Keratinocyte (primary cell): Measurements from ENCODE around the gene DLG2. TPM values are rescaled to one million over a fixed set of nuclear protein-coding genes. Genes with fewer than 3 reads are reported as not detected.

Experiments used
- DNase-seq: peaks from one replicate; pipeline ENCODE4 v3.0.0-alpha.2; 2011; ENCODE audit warnings: low read depth, missing footprints, low spot score
- FAIRE-seq: peaks from 2 replicates; lab custom pipeline; 2011; peaks lifted over from hg19 to GRCh38; lab: Jason Lieb, UNC
- H2AFZ ChIP-seq: 2 replicates; pipeline ENCODE4 v1.6.0; 2012; ENCODE audit warnings: low read length, control low read depth, inconsistent platforms; ENCODE audit not compliant: control insufficient read depth
- H3K27ac ChIP-seq: 2 replicates; pipeline ENCODE4 v1.5.1; 2011; ENCODE audit warnings: low read length; ENCODE audit not compliant: control insufficient read depth, insufficient read depth
- H3K27me3 ChIP-seq: 3 replicates; pipeline ENCODE4 v1.6.0; 2011; ENCODE audit warnings: low read length; ENCODE audit not compliant: control insufficient read depth, insufficient read depth; ENCODE audit errors: extremely low read depth
- H3K36me3 ChIP-seq, 2 experiments: 2 replicates in 1 of 2; 3 replicates in 1 of 2; pipeline ENCODE4 v1.5.1; 2011; ENCODE audit warnings: low read length in 2 of 2, mild to moderate bottlenecking in 1 of 2; ENCODE audit not compliant: control insufficient read depth in 2 of 2, insufficient read depth in 2 of 2; ENCODE audit errors: extremely low read depth in 1 of 2
- H3K4me1 ChIP-seq: 3 replicates; pipeline ENCODE4 v1.5.1; 2011; ENCODE audit warnings: low read length; ENCODE audit not compliant: control insufficient read depth, insufficient read depth; ENCODE audit errors: extremely low read depth
- H3K4me2 ChIP-seq: 3 replicates; pipeline ENCODE4 v1.6.0; 2011; ENCODE audit warnings: low read depth, low read length; ENCODE audit not compliant: control insufficient read depth, insufficient read depth; ENCODE audit errors: extremely low read depth
- H3K4me3 ChIP-seq, 3 experiments: fragments of 200-600 bp in 1 of 3; sonication (generic) in 1 of 3; 2 replicates in 2 of 3; 3 replicates in 1 of 3; pipeline ENCODE4 v1.5.1; 2011 to 2016; ENCODE audit warnings: low read length in 3 of 3, mild to moderate bottlenecking in 3 of 3, control low read depth in 2 of 3, inconsistent platforms in 1 of 3, low read depth in 1 of 3, mixed read lengths in 1 of 3, mixed run types in 1 of 3, moderate library complexity in 1 of 3; ENCODE audit not compliant: control insufficient read depth in 2 of 3, insufficient read depth in 2 of 3; ENCODE audit errors: extremely low read depth in 1 of 3
- H3K79me2 ChIP-seq: 2 replicates; pipeline ENCODE4 v1.6.0; 2012; ENCODE audit warnings: low read length; ENCODE audit not compliant: control insufficient read depth, insufficient read depth
- H3K9ac ChIP-seq: 3 replicates; pipeline ENCODE4 v1.6.0; 2011; ENCODE audit warnings: low read length; ENCODE audit not compliant: control insufficient read depth, insufficient read depth; ENCODE audit errors: extremely low read depth
- H3K9me1 ChIP-seq: 3 replicates; pipeline ENCODE4 v1.6.0; 2011; ENCODE audit warnings: low read length; ENCODE audit not compliant: control insufficient read depth, insufficient read depth; ENCODE audit errors: extremely low read depth
- H3K9me3 ChIP-seq: 2 replicates; pipeline ENCODE4 v1.5.1; 2012; ENCODE audit warnings: low read depth, low read length; ENCODE audit not compliant: control insufficient read depth
- H4K20me1 ChIP-seq: 3 replicates; pipeline ENCODE4 v1.6.0; 2011; ENCODE audit warnings: low read length; ENCODE audit not compliant: control insufficient read depth, insufficient read depth; ENCODE audit errors: extremely low read depth
- EZH2 ChIP-seq: IDR thresholded peaks from one replicate; pipeline ENCODE4 v1.6.1; 2012; ENCODE audit warnings: inconsistent platforms, mild to moderate bottlenecking, low read length, moderate library complexity
- dilution Hi-C: fragments of 300-500 bp; cut with MboI; formaldehyde crosslinking; loops from one replicate; pipeline ENCODE4 v1.7.0; 2020; ENCODE audit warnings: low sequenced_read_pairs; ENCODE audit not compliant: extremely low pct_ligation_motif_present
- polyA plus RNA-seq, 5 experiments: library from polyadenylated mRNA; depleted of rRNA in 3 of 5; stranded (reverse) in 3 of 5; stranded (forward) in 1 of 5; unstranded in 1 of 5; fragments of >200 nt; gene quantifications; 1 replicate in 1 of 5; 2 replicates in 3 of 5; 3 replicates in 1 of 5; pipeline versions ENCODE4 v1.2.1 to v1.2.3, GENCODE V29; 2011 to 2012; ENCODE audit warnings: missing spikeins in 2 of 5, low read depth in 1 of 5, low replicate concordance in 1 of 5
- TF ChIP-seq, protein P1 (sequence below), 3 experiments: IDR thresholded peaks in 1 of 3; conservative IDR thresholded peaks in 1 of 3; optimal IDR thresholded peaks in 1 of 3; 2 replicates in 2 of 3; 3 replicates in 1 of 3; pipeline versions ENCODE3 to v1.5.1; 2011; ENCODE audit warnings: low read length in 3 of 3, mild to moderate bottlenecking in 3 of 3, moderate library complexity in 2 of 3, control low read depth in 1 of 3, inconsistent platforms in 1 of 3; ENCODE audit not compliant: insufficient read depth in 2 of 3; ENCODE audit errors: extremely low read depth in 1 of 3

The DLG2 gene
- polyA plus RNA-seq, 1 donor (not counting 4 experiments of a cell fraction or from before 2014, with no cell fraction given) = 0.55 TPM

DNA sequence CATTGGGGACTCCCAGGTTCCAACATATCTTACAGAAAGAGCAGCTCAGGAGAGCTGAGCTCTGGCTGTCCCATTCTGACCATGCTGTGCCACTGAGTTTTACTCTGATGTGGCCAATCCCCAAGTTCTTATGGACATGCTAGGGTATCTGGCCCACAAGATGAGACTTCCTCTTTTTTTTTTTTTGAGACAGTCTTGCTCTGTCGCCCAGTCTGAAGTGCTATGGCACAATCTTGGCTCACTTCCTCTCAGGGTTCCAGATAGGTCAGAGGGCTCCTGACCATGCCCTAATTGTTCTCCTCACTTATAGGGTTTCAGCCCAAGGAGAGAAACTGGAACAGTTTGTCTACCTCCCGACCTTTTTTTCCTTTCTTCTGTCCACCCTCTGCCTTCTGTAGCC lies 2188.7 kb downstream of the DLG2 start:
- Histone ChIP-seq H3K27me3 (no peaks in the 10 kb centered on the region), H2AFZ (no peak overlapping the region), H4K20me1 (no peaks in the 10 kb centered on the region), H3K4me2 (no peak overlapping the region), H3K9ac (no peak overlapping the region), H3K4me1 (no peaks in the 10 kb centered on the region), H3K9me1 (no peaks in the 10 kb centered on the region), H3K9me3 (no peaks in the 10 kb centered on the region), H3K36me3 (no peaks in the 10 kb centered on the region), H3K27ac (no peak overlapping the region), H3K79me2 (no peaks in the 10 kb centered on the region), H3K4me3 (no peak overlapping the region)
- DNase-seq = no peak
- TF ChIP-seq, protein P1, sequence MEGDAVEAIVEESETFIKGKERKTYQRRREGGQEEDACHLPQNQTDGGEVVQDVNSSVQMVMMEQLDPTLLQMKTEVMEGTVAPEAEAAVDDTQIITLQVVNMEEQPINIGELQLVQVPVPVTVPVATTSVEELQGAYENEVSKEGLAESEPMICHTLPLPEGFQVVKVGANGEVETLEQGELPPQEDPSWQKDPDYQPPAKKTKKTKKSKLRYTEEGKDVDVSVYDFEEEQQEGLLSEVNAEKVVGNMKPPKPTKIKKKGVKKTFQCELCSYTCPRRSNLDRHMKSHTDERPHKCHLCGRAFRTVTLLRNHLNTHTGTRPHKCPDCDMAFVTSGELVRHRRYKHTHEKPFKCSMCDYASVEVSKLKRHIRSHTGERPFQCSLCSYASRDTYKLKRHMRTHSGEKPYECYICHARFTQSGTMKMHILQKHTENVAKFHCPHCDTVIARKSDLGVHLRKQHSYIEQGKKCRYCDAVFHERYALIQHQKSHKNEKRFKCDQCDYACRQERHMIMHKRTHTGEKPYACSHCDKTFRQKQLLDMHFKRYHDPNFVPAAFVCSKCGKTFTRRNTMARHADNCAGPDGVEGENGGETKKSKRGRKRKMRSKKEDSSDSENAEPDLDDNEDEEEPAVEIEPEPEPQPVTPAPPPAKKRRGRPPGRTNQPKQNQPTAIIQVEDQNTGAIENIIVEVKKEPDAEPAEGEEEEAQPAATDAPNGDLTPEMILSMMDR (optimal IDR thresholded peaks at IDR 0.05 in 1 of 3, IDR thresholded peaks at IDR 0.05 in 1 of 3, conservative IDR thresholded peaks at IDR 0.05 in 1 of 3; ENCODE audit: extremely low read depth in 1 of 3, insufficient read depth in 2 of 3, low read length in 3 of 3) = no peak
- FAIRE-seq = no peak
- dilution Hi-C loops = no loop called here

DNA sequence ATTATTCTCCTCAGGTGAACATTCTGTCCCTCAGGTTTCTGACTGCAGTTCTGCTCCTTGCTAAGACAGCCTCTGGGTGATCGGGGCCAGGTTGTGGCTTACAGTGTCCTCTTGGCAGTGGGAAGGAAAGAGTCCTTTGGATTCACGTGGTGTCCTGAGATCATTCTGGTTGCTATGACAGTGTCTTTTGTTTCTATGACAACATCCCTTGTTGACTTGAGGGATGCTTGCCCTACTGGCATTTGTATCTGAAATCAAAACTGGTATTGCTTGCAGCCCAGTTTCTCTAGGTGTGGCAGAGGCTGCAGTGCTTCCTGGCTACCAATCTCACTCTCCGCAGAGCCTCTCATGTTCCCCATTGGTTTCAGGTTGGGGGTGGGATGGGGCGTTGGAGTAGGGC lies 2189.2 kb downstream of the DLG2 start:
- Histone ChIP-seq H3K4me2 (no peak overlapping the region), H3K79me2 (no peaks in the 10 kb centered on the region)

More for the DNA sequence above, 2189.2 kb downstream of the DLG2 start:
- H3K27me3 ChIP-seq = no peaks in the 10 kb centered on the region
- TF ChIP-seq, protein P1 (optimal IDR thresholded peaks at IDR 0.05 in 1 of 3, IDR thresholded peaks at IDR 0.05 in 1 of 3, conservative IDR thresholded peaks at IDR 0.05 in 1 of 3; ENCODE audit: extremely low read depth in 1 of 3, insufficient read depth in 2 of 3, low read length in 3 of 3) = no peak
- no peak for TF ChIP-seq EZH2
- H3K9ac ChIP-seq = no peak overlapping the region
- H3K9me3 ChIP-seq = no peaks in the 10 kb centered on the region
- H3K36me3 ChIP-seq = no peaks in the 10 kb centered on the region
- DNase-seq (no peak), FAIRE-seq (no peak)
- no peak overlapping the region for H3K27ac ChIP-seq
- H3K4me3 ChIP-seq = no peak overlapping the region
- H2AFZ ChIP-seq = no peak overlapping the region
- no peaks in the 10 kb centered on the region for H4K20me1 ChIP-seq
- H3K9me1 ChIP-seq = no peaks in the 10 kb centered on the region
- H3K4me1 ChIP-seq = no peaks in the 10 kb centered on the region
- dilution Hi-C loops = no loop called here
